Central memory CD8-positive, alpha-beta T cell (primary cell): ENCODE measurements around the gene ST6GALNAC2.
"Not testable (repeated sequence)": the region's sequence is repeated elsewhere in the genome, so short reads cannot be mapped to it uniquely, and the experiment has no call there.

ENCODE experiments used
- ATAC-seq: fragments of 150-1000 bp; cut with Tn5 transposase; replicated peaks from 2 replicates; pipeline ENCODE4 v1.10.0; 2022; ENCODE audit warnings: mild to moderate bottlenecking, moderate FRiP score, moderate number of reproducible peaks; ENCODE audit not compliant: poor library complexity, severe bottlenecking; ENCODE audit errors: extremely low read depth
- DNase-seq, 2 donors: peaks; one replicate each; pipeline ENCODE4 v3.0.0; 2021; ENCODE audit warnings: low spot score in 2 of 2
- H3K27ac Mint-ChIP-seq: one replicate; pipeline ENCODE4 v1.8.0; 2022; ENCODE audit warnings: low read depth, mild to moderate bottlenecking, moderate library complexity, mixed read lengths
- H3K27me3 Mint-ChIP-seq: one replicate; pipeline ENCODE4 v1.8.0; 2022; ENCODE audit warnings: mixed read lengths
- H3K36me3 Mint-ChIP-seq: one replicate; pipeline ENCODE4 v1.8.0; 2022; ENCODE audit warnings: mild to moderate bottlenecking, moderate library complexity, mixed read lengths; ENCODE audit not compliant: insufficient read depth
- H3K4me1 Mint-ChIP-seq: one replicate; pipeline ENCODE4 v1.8.0; 2022; ENCODE audit warnings: mixed read lengths
- H3K4me3 Mint-ChIP-seq: one replicate; pipeline ENCODE4 v1.8.0; 2022; ENCODE audit warnings: mild to moderate bottlenecking, moderate library complexity, mixed read lengths
- H3K9me3 Mint-ChIP-seq: one replicate; pipeline ENCODE4 v1.8.0; 2022; ENCODE audit warnings: mixed read lengths

ST6GALNAC2 gene

DNA sequence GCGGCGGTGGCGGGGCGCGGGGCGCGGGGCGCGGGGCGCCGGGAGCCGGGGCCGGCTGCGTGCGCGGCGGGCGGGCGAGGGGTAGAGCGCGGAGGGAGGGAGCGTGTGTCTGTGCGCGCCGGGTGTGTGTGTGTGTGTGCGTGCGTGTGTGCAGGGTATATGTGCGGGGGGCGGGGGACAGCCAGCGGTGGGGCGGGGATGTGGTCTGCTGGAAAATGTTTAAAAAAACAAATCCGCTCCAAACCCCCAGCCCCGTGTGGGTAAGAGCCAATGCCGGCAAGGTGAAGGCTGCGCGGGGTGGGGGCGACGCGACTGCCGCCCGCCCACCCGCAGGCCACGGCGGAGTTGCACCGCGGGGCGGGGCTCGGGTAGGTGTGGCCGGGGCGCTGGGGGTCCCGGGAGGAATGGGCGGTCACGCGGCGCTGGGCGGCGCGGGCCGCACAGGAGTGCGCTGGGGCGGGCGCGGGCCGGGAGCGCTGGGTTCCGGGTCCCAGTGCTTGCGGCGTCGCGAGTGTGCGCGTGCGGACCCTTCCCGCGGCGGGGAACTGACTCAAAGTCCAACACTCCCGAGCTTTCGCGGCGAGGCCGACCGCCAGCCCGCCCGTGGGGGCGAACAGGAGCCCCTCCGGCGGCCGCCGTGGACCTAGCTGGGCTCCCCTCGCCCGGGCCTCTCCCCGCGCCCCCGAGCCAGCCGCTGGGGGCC lies 47.9 kb downstream of the ST6GALNAC2 start, which contains the start of gene CYGB:
TSS of gene CYGB (minus strand) at position 132 of the 703 bp plus-strand sequence. CDS start 167 bp downstream, outside the sequence.
- Mint-ChIP-seq H3K27ac (no peak within 1 kb of the TSS), H3K27me3 (peaks cover 58% of the 10 kb centered on the region), H3K9me3 (no peaks in the 10 kb centered on the region), H3K36me3 (no peaks in the 10 kb centered on the region), H3K4me3 (no peak within 1 kb of the TSS), H3K4me1 (no peaks in the 10 kb centered on the region)
- no peak for DNase-seq
- ATAC-seq = no peak

DNA sequence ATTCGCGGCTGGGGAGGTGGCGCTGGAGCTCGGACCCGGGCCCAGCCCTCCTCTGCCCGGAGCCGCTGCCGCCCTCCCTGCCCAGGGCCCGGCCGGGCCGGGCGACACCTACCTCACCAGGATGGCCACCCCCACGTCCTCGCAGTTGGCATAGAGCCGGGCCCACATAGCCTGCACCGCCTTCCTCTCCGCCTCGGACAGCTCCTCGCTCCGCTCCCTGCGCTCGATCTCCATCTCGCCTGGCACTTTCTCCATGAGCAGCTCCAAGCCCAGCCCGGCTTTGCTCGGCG lies 48.4 kb downstream of the ST6GALNAC2 start:
- Mint-ChIP-seq H3K27ac (no peak overlapping the region), H3K36me3 (no peaks in the 10 kb centered on the region), H3K9me3 (no peaks in the 10 kb centered on the region), H3K4me1 (no peaks in the 10 kb centered on the region), H3K27me3 (peaks cover 53% of the 10 kb centered on the region), H3K4me3 (no peak overlapping the region)
- no peak for DNase-seq
- ATAC-seq = no peak

DNA sequence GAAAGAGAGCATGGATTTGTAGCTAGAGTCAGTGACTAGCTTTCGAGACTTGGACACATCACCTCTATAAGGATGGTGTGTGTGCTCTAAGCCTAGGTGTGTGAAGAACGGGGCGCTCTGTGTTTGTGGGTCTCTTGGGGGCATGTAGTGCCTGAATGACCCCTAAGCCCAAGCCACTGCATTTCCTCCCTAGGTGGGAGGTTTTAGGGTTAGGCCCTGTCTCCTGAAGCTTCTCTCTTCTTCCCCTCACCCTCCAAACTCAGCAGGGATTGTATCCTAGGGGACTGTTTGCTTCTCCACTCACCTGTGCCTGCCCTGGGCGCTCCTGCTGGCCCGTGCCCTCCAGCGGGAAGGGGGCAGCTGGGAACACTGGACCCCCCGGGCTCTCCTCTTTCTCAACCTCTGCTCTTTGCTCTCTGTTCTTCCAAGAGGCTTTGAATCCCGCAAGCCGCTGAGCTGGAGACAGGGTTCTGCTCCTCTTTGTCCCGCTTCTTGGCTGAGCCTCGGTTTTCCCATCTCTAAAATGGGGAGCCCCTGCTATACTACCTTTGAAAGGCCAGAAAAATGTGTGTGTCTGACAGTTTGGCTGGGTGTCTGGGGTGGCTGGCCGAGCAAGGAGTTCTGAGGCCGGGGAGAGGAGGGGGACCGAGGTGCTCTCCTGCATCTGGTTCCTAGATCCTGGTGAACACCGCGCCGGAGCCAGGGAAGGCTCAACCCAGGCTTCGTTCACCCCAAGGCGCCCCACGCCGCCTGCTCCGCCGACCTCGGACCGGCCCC lies 49.0 kb downstream of the ST6GALNAC2 start:
- H3K27ac Mint-ChIP-seq = no peak overlapping the region
- no peak for ATAC-seq
- H3K27me3 Mint-ChIP-seq = peaks cover 48% of the 10 kb centered on the region
- no peaks in the 10 kb centered on the region for H3K36me3 Mint-ChIP-seq
- DNase-seq = no peak
- H3K4me3 Mint-ChIP-seq = no peak overlapping the region
- no peaks in the 10 kb centered on the region for H3K4me1 Mint-ChIP-seq
- H3K9me3 Mint-ChIP-seq = no peaks in the 10 kb centered on the region

DNA sequence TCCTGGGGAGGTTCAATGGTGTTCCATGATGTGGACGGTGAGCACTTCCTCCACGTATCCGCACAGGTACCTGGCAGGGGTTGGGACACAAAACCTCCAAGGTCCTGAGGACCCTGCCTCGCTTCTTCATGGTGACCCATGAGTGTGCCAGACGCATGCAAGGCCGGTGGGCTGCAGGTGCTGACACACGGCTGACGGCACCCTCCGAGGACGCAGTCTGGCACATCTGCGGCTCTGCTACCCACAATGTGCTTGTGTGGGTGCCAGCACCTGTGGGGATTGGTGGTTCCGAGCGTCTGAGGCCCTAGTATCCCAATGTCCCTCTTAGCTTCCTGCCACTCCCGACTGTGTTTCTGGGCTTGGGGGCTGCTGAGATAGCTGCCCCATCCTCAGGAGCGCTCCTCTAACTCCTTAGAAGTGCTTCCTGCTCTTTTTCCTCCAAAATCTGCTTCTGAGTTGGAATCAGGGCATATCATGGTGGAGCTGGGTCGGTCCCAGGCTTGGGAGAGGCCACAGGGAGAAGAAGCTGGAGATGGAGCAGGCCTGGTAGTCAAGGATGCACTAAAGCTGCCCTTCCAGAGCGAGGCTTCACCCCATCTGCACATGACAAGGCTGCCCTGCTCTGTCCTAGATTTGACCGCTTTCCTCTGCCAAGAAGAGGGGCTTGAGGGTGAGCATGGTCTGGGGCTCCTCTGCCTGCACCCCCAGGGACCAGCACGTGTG lies 49.7 kb downstream of the ST6GALNAC2 start:
- no peaks in the 10 kb centered on the region for H3K36me3 Mint-ChIP-seq

DNA sequence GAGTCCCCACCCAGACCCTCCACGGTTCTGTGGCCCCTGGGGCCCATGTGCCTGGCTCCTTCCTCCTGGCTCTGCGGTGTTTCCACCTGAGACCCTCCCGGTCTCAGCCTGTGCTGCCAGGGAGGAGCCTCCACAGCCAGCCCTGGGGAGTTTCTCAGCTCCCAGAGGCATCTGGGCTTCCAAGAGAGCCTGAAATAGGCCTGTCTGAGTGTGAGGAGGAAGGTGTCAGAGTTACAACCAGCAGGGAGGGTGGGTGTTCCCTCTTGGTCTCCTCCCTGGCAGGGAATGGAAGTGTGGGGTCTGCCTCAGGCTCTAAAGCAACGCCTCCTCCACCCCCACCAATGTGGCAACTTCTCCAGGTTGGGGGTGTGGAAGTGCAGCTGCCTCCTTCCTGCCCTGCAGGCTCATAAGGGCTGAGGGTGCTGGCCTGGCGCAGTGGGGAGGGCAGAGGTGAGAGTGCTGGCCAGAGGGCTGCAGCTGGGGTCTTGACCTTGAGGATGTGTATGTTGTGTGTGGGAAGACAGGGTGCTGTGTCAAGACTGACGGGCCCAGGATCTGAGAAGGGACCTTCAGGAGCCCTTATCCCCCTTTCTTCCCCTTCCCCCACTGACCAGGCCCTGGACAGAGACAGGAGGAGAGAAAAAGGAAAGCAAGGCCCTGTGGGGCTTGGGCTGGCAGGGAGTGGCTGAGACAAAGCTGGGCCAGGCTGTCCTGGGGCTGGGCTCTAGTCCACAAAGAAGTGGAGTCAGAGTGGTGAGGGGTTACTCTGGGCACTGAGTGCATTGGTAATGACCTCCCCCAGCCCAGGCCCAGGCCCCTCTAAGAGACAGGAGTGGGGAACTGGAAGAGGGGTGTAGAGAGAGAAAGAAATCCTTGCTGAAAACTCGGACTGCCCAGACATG lies 50.6 kb downstream of the ST6GALNAC2 start:
- no peaks in the 10 kb centered on the region for H3K36me3 Mint-ChIP-seq
- no peak for ATAC-seq
- no peak overlapping the region for H3K4me3 Mint-ChIP-seq
- no peaks in the 10 kb centered on the region for H3K4me1 Mint-ChIP-seq
- H3K27me3 Mint-ChIP-seq = peaks cover 42% of the 10 kb centered on the region
- H3K9me3 Mint-ChIP-seq = no peaks in the 10 kb centered on the region
- DNase-seq = no peak
- no peak overlapping the region for H3K27ac Mint-ChIP-seq

More for the DNA sequence above, 49.7 kb downstream of the ST6GALNAC2 start:
- Mint-ChIP-seq H3K27me3 (peaks cover 42% of the 10 kb centered on the region), H3K27ac (no peak overlapping the region), H3K4me1 (no peaks in the 10 kb centered on the region), H3K4me3 (no peak overlapping the region), H3K9me3 (no peaks in the 10 kb centered on the region)
- ATAC-seq = no peak
- DNase-seq = no peak

DNA sequence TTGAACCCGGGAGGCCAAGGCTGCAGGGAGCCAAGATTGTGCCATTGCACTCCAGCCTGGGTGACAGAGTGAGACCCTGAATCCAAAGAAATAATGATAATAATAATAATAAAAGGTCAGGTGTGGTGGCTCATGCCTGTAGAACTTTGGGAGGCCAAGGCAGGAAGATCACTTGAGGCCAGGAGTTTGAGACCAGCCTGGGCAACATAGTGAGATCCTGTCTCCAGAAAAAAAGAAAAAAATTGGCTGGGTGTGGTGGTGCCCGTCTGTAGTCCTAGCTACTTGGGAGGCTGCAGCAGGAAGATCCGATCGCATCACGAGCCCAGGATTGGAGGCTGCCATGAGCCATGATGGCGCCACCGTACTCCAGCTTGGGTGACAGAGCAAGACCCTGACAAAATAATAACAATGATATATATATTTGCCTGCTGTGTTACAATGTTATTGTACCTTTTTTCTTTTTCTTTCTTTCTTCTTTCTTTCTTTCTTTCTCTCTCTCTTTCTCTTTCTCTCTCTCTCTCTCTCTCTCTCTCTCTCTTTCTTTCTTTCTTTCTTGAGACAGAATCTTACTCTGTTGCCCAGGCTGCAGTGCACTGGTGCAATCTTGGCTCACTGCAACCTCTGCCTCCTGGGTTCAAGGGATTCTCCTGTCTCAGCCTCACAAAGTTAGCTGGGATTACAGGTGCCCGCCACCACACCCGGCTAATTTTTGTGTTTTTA lies 51.9 kb downstream of the ST6GALNAC2 start:
- H3K27me3 Mint-ChIP-seq = peaks cover 30% of the 10 kb centered on the region
- not testable (repeated sequence) for H3K27ac Mint-ChIP-seq, H3K4me1 Mint-ChIP-seq, DNase-seq, H3K9me3 Mint-ChIP-seq, ATAC-seq, H3K4me3 Mint-ChIP-seq, H3K36me3 Mint-ChIP-seq

DNA sequence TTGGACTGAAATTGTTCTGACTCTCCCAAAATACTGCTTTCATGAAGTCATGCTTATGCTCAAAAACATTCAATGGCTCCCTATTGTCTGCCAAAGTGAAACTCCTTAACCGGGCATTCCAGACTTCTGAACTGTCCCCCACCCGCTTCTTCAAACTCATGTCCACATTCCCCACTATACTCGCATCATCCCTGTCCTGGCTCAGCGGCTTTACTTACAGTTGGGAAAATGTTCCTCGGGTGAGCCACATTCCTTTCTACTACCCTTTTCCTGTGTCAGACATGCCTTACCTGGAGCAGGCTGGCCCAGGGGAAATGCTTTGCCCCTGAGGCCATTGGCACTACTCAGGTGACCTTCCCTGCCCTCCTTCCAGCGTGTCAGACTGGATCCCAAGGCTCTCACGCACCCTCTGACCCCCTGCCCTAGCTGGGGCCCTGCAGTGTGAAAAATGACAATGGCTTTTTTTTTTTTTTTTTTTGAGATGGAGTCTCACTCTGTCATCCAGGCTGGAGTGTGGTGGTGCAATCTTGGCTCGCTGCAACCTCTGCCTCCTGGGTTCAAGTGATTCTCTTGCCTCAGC lies 53.5 kb downstream of the ST6GALNAC2 start:
- H3K27ac Mint-ChIP-seq = no peak overlapping the region

DNA sequence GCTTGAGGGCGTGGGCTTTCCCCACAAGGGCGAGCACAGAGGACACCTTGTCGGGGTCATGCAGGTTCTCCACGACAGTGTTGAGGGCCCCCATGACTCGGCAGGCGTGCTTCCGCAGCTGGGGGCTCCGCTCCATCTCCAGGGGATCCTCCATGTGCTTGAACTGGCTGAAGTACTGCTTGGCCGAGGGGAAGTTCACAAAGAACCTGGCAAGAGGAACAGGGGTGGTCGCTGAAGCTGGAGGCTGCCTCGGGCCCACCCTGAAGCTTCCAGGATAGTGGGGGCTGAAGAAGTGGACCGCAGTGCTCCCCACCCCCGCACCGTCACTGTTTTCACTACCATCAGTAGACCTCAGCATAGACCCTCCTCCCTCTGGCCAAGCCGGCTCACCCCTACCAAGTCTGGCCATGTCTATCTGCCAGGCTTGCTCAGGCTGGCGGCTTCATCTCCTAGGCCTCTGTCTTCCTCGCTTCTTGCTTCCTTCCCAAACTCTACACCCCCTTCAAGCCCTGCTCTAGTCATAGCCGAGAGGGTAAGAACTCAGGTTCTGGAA lies 54.1 kb downstream of the ST6GALNAC2 start:
- peaks cover 13% of the 10 kb centered on the region for H3K4me1 Mint-ChIP-seq
- H3K27ac Mint-ChIP-seq = no peak overlapping the region
- peaks cover 20% of the 10 kb centered on the region for H3K27me3 Mint-ChIP-seq
- ATAC-seq = no peak
- no peak overlapping the region for H3K4me3 Mint-ChIP-seq
- no peak for DNase-seq
- peaks cover 2% of the 10 kb centered on the region for H3K36me3 Mint-ChIP-seq
- H3K9me3 Mint-ChIP-seq = no peaks in the 10 kb centered on the region

More for the DNA sequence above, 53.5 kb downstream of the ST6GALNAC2 start:
- Mint-ChIP-seq H3K4me3 (no peak overlapping the region), H3K36me3 (peaks cover 1% of the 10 kb centered on the region), H3K4me1 (peaks cover 10% of the 10 kb centered on the region), H3K9me3 (no peaks in the 10 kb centered on the region), H3K27me3 (peaks cover 26% of the 10 kb centered on the region)
- ATAC-seq (no peak), DNase-seq (no peak)

DNA sequence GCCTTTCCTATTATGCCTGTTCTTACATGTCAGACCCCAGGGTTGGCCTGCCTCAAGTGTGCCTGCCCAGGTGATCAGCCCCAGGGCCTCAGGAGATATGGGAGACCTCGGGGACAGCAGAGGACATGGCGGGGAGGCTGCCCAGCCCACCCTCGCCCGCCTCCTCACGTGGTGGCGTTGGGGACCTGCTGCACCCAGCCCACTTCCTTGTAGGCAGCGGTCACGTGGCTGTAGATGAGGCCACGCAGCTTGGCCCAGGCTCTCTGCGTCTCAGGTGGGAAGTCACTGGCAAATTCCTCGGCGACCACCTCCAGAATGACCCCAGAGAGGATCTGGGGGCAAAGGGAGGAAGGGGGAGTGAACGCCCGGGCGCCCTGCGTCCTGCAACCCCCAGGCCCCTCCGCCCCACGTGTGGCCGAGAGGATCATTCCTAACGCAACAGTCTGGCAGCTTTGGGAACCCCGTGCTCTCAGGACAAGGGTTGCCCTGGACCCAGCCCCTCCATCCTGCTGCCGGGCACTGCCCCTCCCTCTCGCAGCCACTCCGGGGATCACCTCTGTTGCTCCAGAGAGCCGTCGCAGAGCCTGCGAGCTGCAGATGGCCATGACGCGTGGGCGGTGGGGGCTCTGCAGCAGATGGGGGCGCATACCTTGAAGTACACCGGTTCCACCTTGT lies 54.7 kb downstream of the ST6GALNAC2 start:
- H3K4me1 Mint-ChIP-seq = peaks cover 13% of the 10 kb centered on the region
- H3K27me3 Mint-ChIP-seq = peaks cover 14% of the 10 kb centered on the region
- H3K27ac Mint-ChIP-seq = no peak overlapping the region
- ATAC-seq = no peak
- peaks cover 2% of the 10 kb centered on the region for H3K36me3 Mint-ChIP-seq
- DNase-seq = no peak
- no peak overlapping the region for H3K4me3 Mint-ChIP-seq
- H3K9me3 Mint-ChIP-seq = no peaks in the 10 kb centered on the region

DNA sequence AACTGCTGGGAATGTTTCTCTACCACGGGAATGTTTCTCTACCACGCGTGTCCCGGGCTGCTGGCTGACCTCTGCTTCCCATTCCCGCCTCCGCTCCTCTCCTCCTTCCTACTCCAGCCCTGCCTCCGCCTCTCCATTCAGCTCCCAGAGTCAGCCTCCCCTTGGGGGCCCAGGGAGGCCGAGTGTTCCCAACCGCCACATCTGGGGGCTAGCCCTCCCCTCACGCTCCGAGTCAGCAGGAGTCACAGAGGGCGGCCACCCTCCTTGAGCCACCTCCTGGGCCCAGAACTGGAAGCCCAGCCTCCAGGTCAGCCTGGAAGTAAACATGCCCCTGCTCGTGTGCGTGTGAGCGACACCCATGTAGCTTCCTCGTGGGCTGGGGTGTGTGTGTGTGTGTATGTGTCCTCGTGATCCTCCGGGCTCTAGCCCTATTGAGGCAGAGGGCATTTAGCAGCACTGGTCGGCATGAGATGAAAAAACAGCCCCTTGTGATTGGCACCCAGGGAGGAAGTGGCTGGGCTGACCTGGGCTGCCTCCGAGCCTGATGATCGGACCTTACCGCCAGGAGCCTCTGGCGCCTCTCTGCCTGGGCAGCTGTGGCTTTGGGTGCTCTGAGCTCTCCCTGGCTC lies 55.5 kb downstream of the ST6GALNAC2 start:
- Mint-ChIP-seq H3K9me3 (no peaks in the 10 kb centered on the region), H3K27ac (no peak overlapping the region), H3K36me3 (peaks cover 2% of the 10 kb centered on the region), H3K4me3 (no peak overlapping the region), H3K4me1 (peaks cover 13% of the 10 kb centered on the region), H3K27me3 (peaks cover 7% of the 10 kb centered on the region)
- ATAC-seq (no peak), DNase-seq (no peak)
